Prostate gland (tissue), 2 donors: ENCODE results near the gene KDSR. TPM values are rescaled to one million over a fixed set of nuclear protein-coding genes. Genes with fewer than 3 reads are reported as not detected.

Source experiments
- DNase-seq: peaks from one replicate; pipeline ENCODE4 v3.0.0-alpha.2; 2019; ENCODE audit warnings: low spot score
- H3K27ac ChIP-seq, 2 donors: fragments of 200-600 bp; sonication (generic); 2 replicates each; pipeline ENCODE4 v1.5.1; 2017 to 2019
- H3K27me3 ChIP-seq: fragments of 200-600 bp; sonication (generic); replicated peaks from 2 replicates; pipeline ENCODE4 v1.5.1; 2019; ENCODE audit not compliant: insufficient read depth
- H3K36me3 ChIP-seq, 2 donors: fragments of 200-600 bp; sonication (generic); 1 replicate in 1 of 2; 2 replicates in 1 of 2; pipeline versions ENCODE4 v1.5.1 to v1.8.1; 2017 to 2019
- H3K4me1 ChIP-seq: fragments of 200-600 bp; sonication (generic); replicated peaks from 2 replicates; pipeline ENCODE4 v1.5.1; 2019
- H3K4me3 ChIP-seq, 2 donors: fragments of 200-600 bp; sonication (generic); 2 replicates each; pipeline ENCODE4 v1.5.1; 2017 to 2019
- H3K9me3 ChIP-seq: fragments of 200-600 bp; sonication (generic); 2 replicates; pipeline ENCODE4 v1.5.1; 2017
- CTCF ChIP-seq, 4 experiments: fragments of 200-600 bp in 2 of 4; fragments of 450-650 bp in 2 of 4; sonication (generic) in 2 of 4; IDR thresholded peaks; 1 replicate in 3 of 4; 2 replicates in 1 of 4; pipeline ENCODE4 v1.5.1; 2016 to 2019; ENCODE audit warnings: antibody characterized with exemption in 4 of 4, mild to moderate bottlenecking in 2 of 4, moderate library complexity in 2 of 4
- POLR2A ChIP-seq: fragments of 450-650 bp; IDR thresholded peaks from one replicate; pipeline ENCODE4 v1.6.1; 2016; ENCODE audit warnings: antibody characterized with exemption, mild to moderate bottlenecking
- POLR2AphosphoS5 ChIP-seq: sonication (generic); formaldehyde crosslinking; IDR thresholded peaks from one replicate; pipeline ENCODE4 v1.6.1; 2017; ENCODE audit warnings: antibody characterized with exemption
- WGBS: methylation state at CpG from one replicate; pipeline ENCODE4 v1.1.5; 2018; 5-methylcytosine and 5-hydroxymethylcytosine counted together
- intact Hi-C: fragments of 100-400 bp; cut with DNase I; formaldehyde crosslinking; loops from one replicate; pipeline ENCODE4 v1.14.2; 2022
- total RNA-seq, 2 donors: library from RNA; depleted of rRNA; stranded (reverse); fragments of >200 nt; gene quantifications; one replicate each; pipeline ENCODE4 v1.1.0, GENCODE V29; 2016

The KDSR gene
- total RNA-seq, 2 donors from 2014 or later: 46.1 to 52.3 TPM

- intact Hi-C loops: no loop called here
- H3K9me3 ChIP-seq: no peaks in the 10 kb centered on the region
- no peak for DNase-seq
- no peak overlapping the region for H3K4me3 ChIP-seq
- H3K4me1 ChIP-seq: no peaks in the 10 kb centered on the region
- H3K27ac ChIP-seq: no peak overlapping the region
- TF ChIP-seq POLR2A: no peak
- TF ChIP-seq CTCF (IDR thresholded peaks at IDR 0.05): no peak
- TF ChIP-seq POLR2AphosphoS5: no peak
- 80% methylated on average over 2 of the region's 2 CpGs for WGBS
- no peaks in the 10 kb centered on the region for H3K27me3 ChIP-seq
- no peaks in the 10 kb centered on the region for H3K36me3 ChIP-seq
Observed at GRCh38 chr18:63377275-63377980, 10.4 kb upstream of the KDSR start.

GRCh38 chr18:63376538-63376937, 9.5 kb upstream of the KDSR start:
- no peaks in the 10 kb centered on the region for H3K4me1 ChIP-seq

GRCh38 chr18:63374540-63374939, 7.5 kb upstream of the KDSR start:
- Histone ChIP-seq H3K4me1 (no peaks in the 10 kb centered on the region), H3K4me3 (no peak overlapping the region), H3K27ac (no peak overlapping the region), H3K36me3 (no peaks in the 10 kb centered on the region), H3K27me3 (no peaks in the 10 kb centered on the region), H3K9me3 (no peaks in the 10 kb centered on the region)
- TF ChIP-seq CTCF (IDR thresholded peaks at IDR 0.05) (no peak), POLR2A (no peak), POLR2AphosphoS5 (no peak)
- DNase-seq: no peak
- 19% methylated on average over 1 of the region's 1 CpG for WGBS
- intact Hi-C loops: no loop called here

More at GRCh38 chr18:63376538-63376937, 9.5 kb upstream of the KDSR start:
- TF ChIP-seq CTCF (IDR thresholded peaks at IDR 0.05) (no peak), POLR2AphosphoS5 (no peak), POLR2A (no peak)
- WGBS: 87% methylated on average over 2 of the region's 2 CpGs
- H3K27me3 ChIP-seq: no peaks in the 10 kb centered on the region
- no peak overlapping the region for H3K27ac ChIP-seq
- H3K9me3 ChIP-seq: no peaks in the 10 kb centered on the region
- no peak for DNase-seq
- H3K4me3 ChIP-seq: no peak overlapping the region
- intact Hi-C loops: no loop called here
- H3K36me3 ChIP-seq: no peaks in the 10 kb centered on the region

GRCh38 chr18:63373161-63373560, 6.2 kb upstream of the KDSR start:
- H3K27me3 ChIP-seq: no peaks in the 10 kb centered on the region
- intact Hi-C loops: no loop called here
- no peak for TF ChIP-seq POLR2AphosphoS5
- TF ChIP-seq CTCF (IDR thresholded peaks at IDR 0.05): no peak
- TF ChIP-seq POLR2A: no peak
- no peak overlapping the region for H3K27ac ChIP-seq
- no peak for DNase-seq
- no peak overlapping the region for H3K4me3 ChIP-seq
- 97% methylated on average over 1 of the region's 1 CpG for WGBS
- H3K4me1 ChIP-seq: no peaks in the 10 kb centered on the region
- no peaks in the 10 kb centered on the region for H3K36me3 ChIP-seq
- H3K9me3 ChIP-seq: no peaks in the 10 kb centered on the region

- Histone ChIP-seq H3K4me1 (no peaks in the 10 kb centered on the region), H3K27me3 (no peaks in the 10 kb centered on the region), H3K9me3 (no peaks in the 10 kb centered on the region), H3K4me3 (no peak overlapping the region), H3K36me3 (no peaks in the 10 kb centered on the region), H3K27ac (no peak overlapping the region)
- TF ChIP-seq POLR2AphosphoS5 (no peak), POLR2A (no peak), CTCF (IDR thresholded peaks at IDR 0.05) (no peak)
- DNase-seq: no peak
- 64% methylated on average over 4 of the region's 4 CpGs for WGBS
- intact Hi-C loops: no loop called here
Observed at GRCh38 chr18:63368611-63369010, 1.6 kb upstream of the KDSR start.
